SK-N-SH treated with all-trans-retinoic acid at 6 μM for 48 hours (cell line): ENCODE results near the gene SGPP1.

Experiments used
- ARNTL ChIP-seq: fragments of 450-650 bp; formaldehyde crosslinking; IDR thresholded peaks from 2 replicates; pipeline ENCODE4 v1.5.0; 2020; ENCODE audit warnings: low read depth, mild to moderate bottlenecking, moderate library complexity, borderline replicate concordance
- ISL1 ChIP-seq: fragments of 250-450 bp; sonication (Bioruptor Pico); IDR thresholded peaks from 2 replicates; pipeline ENCODE4 v2.1.2; 2022; ENCODE audit warnings: mild to moderate bottlenecking, moderate library complexity
- ZC3H10 ChIP-seq: fragments of 250-450 bp; sonication (Bioruptor Pico); IDR thresholded peaks from 2 replicates; pipeline ENCODE4 v1.5.1; 2021; ENCODE audit warnings: mild to moderate bottlenecking, moderate library complexity
- ZFP30 ChIP-seq: fragments of 450-650 bp; formaldehyde crosslinking; IDR thresholded peaks from 2 replicates; pipeline ENCODE4 v1.5.0; 2022; ENCODE audit warnings: mild to moderate bottlenecking, moderate library complexity
- ZNF8 ChIP-seq: fragments of 450-650 bp; formaldehyde crosslinking; IDR thresholded peaks from 2 replicates; pipeline ENCODE4 v1.5.0; 2020; ENCODE audit warnings: mild to moderate bottlenecking, moderate library complexity

DNA sequence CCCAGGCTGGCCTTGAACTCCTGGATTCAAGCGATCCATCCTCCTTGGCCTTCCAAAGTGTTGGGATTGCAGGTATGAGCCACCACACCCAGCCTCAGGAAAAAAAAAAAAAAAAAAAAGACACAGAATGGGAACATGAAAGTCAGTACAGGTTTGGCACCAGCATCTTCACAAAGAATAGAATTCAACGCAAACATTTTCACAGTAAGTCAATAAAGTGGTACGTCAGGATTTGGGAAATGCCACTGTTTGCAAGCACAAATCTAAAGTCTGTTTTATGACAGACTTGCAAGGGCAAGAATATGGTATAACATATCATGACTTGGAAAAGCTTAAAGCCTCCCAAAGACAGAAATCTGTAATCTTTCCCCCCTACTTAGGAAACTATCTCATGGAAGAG, 51.2 kb downstream of the SGPP1 start:
- TF ChIP-seq ZFP30 (CRISPR knock-in tag) (no peak), ZC3H10 (no peak), ISL1 (no peak), ZNF8 (CRISPR knock-in tag) (no peak), ARNTL (CRISPR knock-in tag) (no peak)
